Muscle of arm (tissue), 12 donors: ENCODE data around the gene LAP3. TPM values are rescaled to one million over a fixed set of nuclear protein-coding genes. Genes with fewer than 3 reads are reported as not detected.

Experiments
- polyA plus RNA-seq, 12 donors: library from polyadenylated mRNA; unstranded; fragments of 120-200 nt; gene quantifications; one replicate each; pipeline ENCODE4 v1.2.1, GENCODE V29; 2013; ENCODE audit not compliant: insufficient read length in 12 of 12

Gene LAP3
- polyA plus RNA-seq, 12 donors: 37.7 to 54.0 (median 45.7) TPM; not detected in 1

Other genes starting within 250 kb of the LAP3 start
- 100 to 1,000 TPM in 3 of 12 donors, 10 to 100 TPM in 8, not detected in 1; 34.4 to 105 (median 73.8) TPM for gene QDPR, start 65.1 kb upstream of the LAP3 start, polyA plus RNA-seq
- under 1 TPM in 1 of 12 donors, not detected in 11; 0.29 TPM for gene CLRN2, start 62.0 kb upstream of the LAP3 start, polyA plus RNA-seq
- 10 to 100 TPM; 24.9 to 95.0 (median 30.9) TPM for gene MED28, start 37.4 kb downstream of the LAP3 start, polyA plus RNA-seq
- gene FAM184B, start 204.4 kb downstream of the LAP3 start, polyA plus RNA-seq: 1 to 10 TPM in 10 of 12 donors, not detected in 2; 1.8 to 8.3 (median 5.1) TPM
- 10 to 100 TPM in 11 of 12 donors, not detected in 1; 18.9 to 59.0 (median 33.9) TPM for gene DCAF16, start 233.6 kb downstream of the LAP3 start, polyA plus RNA-seq
- gene NCAPG, start 233.8 kb downstream of the LAP3 start, polyA plus RNA-seq: 10 to 100 TPM in 10 of 12 donors, 1 to 10 TPM in 1, not detected in 1; 8.1 to 24.6 (median 17.3) TPM